A673 (cell line): ENCODE results near the gene BCL7A. TPM values are rescaled to one million over a fixed set of nuclear protein-coding genes. Genes with fewer than 3 reads are reported as not detected.

Source experiments
- BruUV-seq: library from RNA; stranded (reverse); fragments of 400-500 nt; replicated peaks from 2 replicates; lab custom pipeline; 2021; lab: Mats Ljungman, UMichigan
- CTCF ChIA-PET: fragments of 300-600 bp; sonication (Branson Sonifier 250); formaldehyde crosslinking; loops from one replicate; lab custom pipeline; 2022; ENCODE audit warnings: antibody characterized with exemption; lab: Charles Lee
- POLR2A ChIA-PET: fragments of 300-600 bp; sonication (Branson Sonifier 250); formaldehyde crosslinking; loops from one replicate; lab custom pipeline; 2022; ENCODE audit warnings: antibody characterized with exemption; ENCODE audit not compliant: low non-redundant PET; lab: Charles Lee
- DNase-seq: peaks from one replicate; pipeline ENCODE4 v3.0.0-alpha.2; 2015; ENCODE audit warnings: low spot score
- H3K27ac ChIP-seq: fragments of 200-600 bp; sonication (generic); 2 replicates; pipeline ENCODE4 v1.5.1; 2016; ENCODE audit warnings: mixed run types, low read depth, mild to moderate bottlenecking, mixed read lengths, antibody characterized with exemption, low read length; ENCODE audit not compliant: poor library complexity, severe bottlenecking
- H3K27me3 ChIP-seq: fragments of 200-600 bp; sonication (generic); replicated peaks from 2 replicates; pipeline ENCODE4 v1.6.1; 2017; ENCODE audit warnings: mixed run types, low read depth, mild to moderate bottlenecking, mixed read lengths, antibody characterized with exemption, low read length; ENCODE audit not compliant: insufficient read depth, poor library complexity
- H3K36me3 ChIP-seq: fragments of 200-600 bp; sonication (generic); 2 replicates; pipeline ENCODE4 v1.6.1; 2016; ENCODE audit warnings: mixed run types, mild to moderate bottlenecking, mixed read lengths, antibody characterized with exemption, low read length; ENCODE audit not compliant: insufficient read depth, poor library complexity, severe bottlenecking
- H3K4me1 ChIP-seq: fragments of 200-600 bp; sonication (generic); 2 replicates; pipeline ENCODE4 v1.6.1; 2017; ENCODE audit warnings: mixed run types, mild to moderate bottlenecking, mixed read lengths, antibody characterized with exemption, low read length; ENCODE audit not compliant: insufficient read depth, poor library complexity, severe bottlenecking
- H3K4me3 ChIP-seq: fragments of 200-600 bp; sonication (generic); 2 replicates; pipeline ENCODE4 v1.5.1; 2016; ENCODE audit warnings: low read depth, mixed run types, mild to moderate bottlenecking, mixed read lengths, low read length; ENCODE audit not compliant: poor library complexity, severe bottlenecking
- H3K9me3 ChIP-seq: fragments of 200-600 bp; sonication (generic); 2 replicates; pipeline ENCODE4 v1.6.1; 2016; ENCODE audit warnings: mixed run types, low read depth, mild to moderate bottlenecking, mixed read lengths, antibody characterized with exemption, low read length; ENCODE audit not compliant: poor library complexity, severe bottlenecking
- EZH2 ChIP-seq: fragments of 200-600 bp; sonication (generic); IDR thresholded peaks from 2 replicates; pipeline ENCODE4 v1.6.1; 2017; ENCODE audit warnings: borderline replicate concordance, low read depth, mild to moderate bottlenecking, mixed read lengths, antibody characterized with exemption, low read length; ENCODE audit not compliant: poor library complexity, severe bottlenecking
- intact Hi-C: fragments of 100-400 bp; cut with micrococcal nuclease; formaldehyde crosslinking; loops from one replicate; pipeline ENCODE4 v1.10.0; 2022; ENCODE audit not compliant: unreplicated experiment
- total RNA-seq: library from RNA; stranded (reverse); gene quantifications from 2 replicates; pipeline ENCODE4 v1.2.3, GENCODE V29; 2021
- TF ChIP-seq, protein P1 (sequence below): fragments of 300-800, 200-600 bp; sonication (generic); conservative IDR thresholded peaks from 2 replicates; pipeline ENCODE4 v1.5.1; 2017; ENCODE audit warnings: low read depth, mild to moderate bottlenecking, antibody characterized with exemption, low read length, moderate library complexity, mixed read lengths

The BCL7A gene
- total RNA-seq, 1 experiment from 2014 or later = 40.7 TPM

DNA sequence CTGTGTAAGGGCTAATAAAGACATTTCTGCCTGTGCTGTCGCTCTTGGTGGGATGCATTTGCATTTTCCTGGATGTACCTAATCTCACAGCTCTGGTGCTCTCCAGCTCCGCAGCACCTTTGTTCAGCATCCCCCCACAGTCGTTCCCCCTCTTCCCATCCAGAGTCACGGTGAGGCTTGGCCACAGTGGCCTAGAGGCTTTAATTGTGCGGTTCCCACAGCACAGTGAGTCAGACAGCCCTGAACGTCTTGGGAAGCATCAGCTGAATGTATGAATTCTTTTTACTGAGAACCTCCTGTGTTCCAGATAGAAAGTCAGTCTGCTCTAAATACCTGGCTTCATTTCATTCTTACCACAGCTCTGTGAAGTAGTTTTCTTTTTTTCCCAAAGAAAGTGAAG, 85.6 kb downstream of the BCL7A start:
- no peak for TF ChIP-seq EZH2
- TF ChIP-seq, protein P1, sequence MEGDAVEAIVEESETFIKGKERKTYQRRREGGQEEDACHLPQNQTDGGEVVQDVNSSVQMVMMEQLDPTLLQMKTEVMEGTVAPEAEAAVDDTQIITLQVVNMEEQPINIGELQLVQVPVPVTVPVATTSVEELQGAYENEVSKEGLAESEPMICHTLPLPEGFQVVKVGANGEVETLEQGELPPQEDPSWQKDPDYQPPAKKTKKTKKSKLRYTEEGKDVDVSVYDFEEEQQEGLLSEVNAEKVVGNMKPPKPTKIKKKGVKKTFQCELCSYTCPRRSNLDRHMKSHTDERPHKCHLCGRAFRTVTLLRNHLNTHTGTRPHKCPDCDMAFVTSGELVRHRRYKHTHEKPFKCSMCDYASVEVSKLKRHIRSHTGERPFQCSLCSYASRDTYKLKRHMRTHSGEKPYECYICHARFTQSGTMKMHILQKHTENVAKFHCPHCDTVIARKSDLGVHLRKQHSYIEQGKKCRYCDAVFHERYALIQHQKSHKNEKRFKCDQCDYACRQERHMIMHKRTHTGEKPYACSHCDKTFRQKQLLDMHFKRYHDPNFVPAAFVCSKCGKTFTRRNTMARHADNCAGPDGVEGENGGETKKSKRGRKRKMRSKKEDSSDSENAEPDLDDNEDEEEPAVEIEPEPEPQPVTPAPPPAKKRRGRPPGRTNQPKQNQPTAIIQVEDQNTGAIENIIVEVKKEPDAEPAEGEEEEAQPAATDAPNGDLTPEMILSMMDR = no peak
- intact Hi-C loops = no loop called here
- H3K27me3 ChIP-seq = no peaks in the 10 kb centered on the region
- no TSS peak for BruUV-seq
- H3K27ac ChIP-seq = no peak overlapping the region
- no peaks in the 10 kb centered on the region for H3K9me3 ChIP-seq
- no peak for DNase-seq
- POLR2A ChIA-PET = no interaction called here
- H3K4me1 ChIP-seq = no peaks in the 10 kb centered on the region
- CTCF ChIA-PET = no interaction called here
- no peaks in the 10 kb centered on the region for H3K36me3 ChIP-seq
- no peak overlapping the region for H3K4me3 ChIP-seq

DNA sequence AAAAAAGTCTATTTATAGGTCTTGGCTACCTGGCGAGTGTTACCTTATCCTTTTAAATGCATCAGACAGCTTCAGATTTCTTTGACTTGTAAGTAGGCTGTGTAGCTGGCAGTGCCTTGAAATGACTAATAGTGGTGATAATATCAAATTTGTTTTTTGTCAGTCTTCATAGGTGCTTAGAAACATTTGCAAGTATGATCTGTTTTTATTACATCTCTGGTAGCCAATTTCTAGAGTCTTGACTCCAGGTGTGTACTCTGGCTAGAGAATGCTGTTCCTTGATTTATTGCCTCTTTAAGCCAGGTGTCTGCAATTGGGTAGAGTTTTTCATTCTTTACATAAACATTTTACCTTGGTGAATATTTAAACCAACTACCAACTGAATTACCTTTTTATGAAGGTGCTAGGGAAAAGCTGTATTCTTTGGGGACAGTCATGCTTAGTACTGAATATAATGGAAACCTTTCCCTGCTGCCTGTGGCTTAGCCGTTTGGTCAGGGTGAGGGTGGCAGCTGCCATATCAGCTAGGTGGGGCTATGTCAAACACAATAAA, 89.5 kb downstream of the BCL7A start:
- BruUV-seq = no TSS peak
- Histone ChIP-seq H3K27me3 (no peaks in the 10 kb centered on the region), H3K36me3 (no peaks in the 10 kb centered on the region), H3K4me3 (no peak overlapping the region), H3K4me1 (no peaks in the 10 kb centered on the region), H3K27ac (no peak overlapping the region), H3K9me3 (no peaks in the 10 kb centered on the region)
- DNase-seq = no peak
- ChIA-PET POLR2A (no interaction called here), CTCF (interaction anchor here (0.6 to 1.5 kb wide), 2 partner anchors 12 to 57 kb away, joined by 3 to 5 read pairs; no protein-coding TSS in a partner anchor)
- intact Hi-C loops = no loop called here
- TF ChIP-seq EZH2 = no peak
- TF ChIP-seq, protein P1 = no peak

Other genes starting within 250 kb of the BCL7A start
- gene RHOF, start 228.2 kb upstream of the BCL7A start, total RNA-seq = 21.1 and 24.3 TPM in 2 replicates
- gene SETD1B, start 217.9 kb upstream of the BCL7A start, total RNA-seq = 23.8 and 24.5 TPM in 2 replicates
- not detected in 2 replicates for gene HPD, start 163.0 kb upstream of the BCL7A start, total RNA-seq
- gene PSMD9, start 133.1 kb upstream of the BCL7A start, total RNA-seq = 78.3 and 86.4 TPM in 2 replicates
- gene CFAP251, start 103.3 kb upstream of the BCL7A start, total RNA-seq = 5.5 and 7.5 TPM in 2 replicates
- gene MLXIP, start 56.9 kb downstream of the BCL7A start, total RNA-seq = 32.7 and 35.8 TPM in 2 replicates
- gene IL31, start 152.3 kb downstream of the BCL7A start, total RNA-seq = not detected in 2 replicates
- 0.24 TPM in 1 of 2 replicates, not detected in the other for gene LRRC43, start 161.2 kb downstream of the BCL7A start, total RNA-seq
- gene B3GNT4, start 181.8 kb downstream of the BCL7A start, total RNA-seq = 0.15 and 0.22 TPM in 2 replicates
- 72.0 and 72.2 TPM in 2 replicates for gene DIABLO, start 204.2 kb downstream of the BCL7A start, total RNA-seq
- 34.3 and 35.3 TPM in 2 replicates for gene VPS33A, start 244.6 kb downstream of the BCL7A start, total RNA-seq